Measurements from ENCODE around the gene BBC3. TPM values are rescaled to one million over a fixed set of nuclear protein-coding genes. Genes with fewer than 3 reads are reported as not detected.
A peak's percentile ranks its signal among the peaks of the same experiment; 100 is the strongest.
"Not testable (repeated sequence)": the region's sequence is repeated elsewhere in the genome, so short reads cannot be mapped to it uniquely, and the experiment has no call there.

The BBC3 gene
- total RNA-seq, 1 donor from 2014 or later: 37.0 TPM

- H3K4me3 Mint-ChIP-seq (ENCODE audit: unreplicated experiment): no peak overlapping the region
- no peak for DNase-seq
- no peaks in the 10 kb centered on the region for H3K36me3 Mint-ChIP-seq (ENCODE audit: unreplicated experiment)
- peaks cover 7% of the 10 kb centered on the region for H3K27me3 Mint-ChIP-seq (ENCODE audit: unreplicated experiment)
- H3K27ac Mint-ChIP-seq (ENCODE audit: unreplicated experiment): no peak overlapping the region
- peaks cover under 1% of the 10 kb centered on the region for H3K9me3 Mint-ChIP-seq (ENCODE audit: unreplicated experiment)
- no peak for TF ChIP-seq CTCF (IDR thresholded peaks at IDR 0.05; ENCODE audit: partially characterized antibody, unreplicated experiment)
- no peaks in the 10 kb centered on the region for H3K4me1 Mint-ChIP-seq (ENCODE audit: low read depth, unreplicated experiment)
Observed at GRCh38 chr19:47264629-47265028, 33.6 kb upstream of the BBC3 start.

DNA sequence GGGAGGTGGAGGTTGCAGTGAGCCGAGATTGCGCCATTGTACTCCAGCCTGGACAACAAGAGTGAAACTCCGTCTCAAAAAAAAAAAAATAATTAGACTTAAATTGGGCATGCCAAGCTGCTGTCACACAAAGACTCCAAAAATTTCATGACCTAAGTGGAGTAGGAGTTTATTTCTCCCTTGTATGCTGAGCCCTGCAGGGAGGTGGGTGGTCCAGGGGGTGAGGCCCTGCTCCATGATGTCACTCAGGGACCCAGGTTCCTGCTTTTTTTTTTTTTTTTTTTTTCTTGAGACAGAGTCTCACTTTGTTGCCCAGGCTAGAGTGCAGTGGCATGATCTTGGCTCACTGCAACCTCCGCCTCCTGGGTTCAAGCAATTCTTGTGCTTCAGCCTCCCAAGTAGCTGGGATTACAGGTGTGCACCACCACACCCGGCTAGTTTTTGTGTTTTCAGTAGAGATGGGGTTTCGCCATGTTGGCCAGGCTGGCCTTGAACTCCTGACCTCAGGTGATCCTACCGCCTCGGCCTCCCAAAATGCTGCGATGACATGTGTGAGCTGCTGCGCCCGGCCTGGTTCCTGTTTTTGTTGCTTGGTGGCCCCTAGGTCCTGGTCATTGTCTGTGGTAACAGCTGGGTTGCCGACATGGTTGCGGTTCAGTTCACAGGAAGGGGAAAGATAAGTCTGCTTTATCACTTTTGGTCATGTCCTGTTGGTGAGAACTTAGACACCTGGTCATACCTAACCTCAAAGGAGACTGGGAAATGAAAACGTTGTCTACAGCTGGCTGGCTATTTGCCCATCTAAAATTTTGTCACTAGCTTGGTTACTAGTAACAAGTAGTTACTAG lies 31.2 kb upstream of the BBC3 start:
- not testable (repeated sequence) for H3K27ac Mint-ChIP-seq (ENCODE audit: unreplicated experiment); H3K4me3 Mint-ChIP-seq (ENCODE audit: unreplicated experiment); DNase-seq; H3K4me1 Mint-ChIP-seq (ENCODE audit: low read depth, unreplicated experiment); H3K36me3 Mint-ChIP-seq (ENCODE audit: unreplicated experiment)
- Mint-ChIP-seq H3K27me3 (ENCODE audit: unreplicated experiment) (peaks cover 25% of the 10 kb centered on the region), H3K9me3 (ENCODE audit: unreplicated experiment) (peaks cover 13% of the 10 kb centered on the region)

DNA sequence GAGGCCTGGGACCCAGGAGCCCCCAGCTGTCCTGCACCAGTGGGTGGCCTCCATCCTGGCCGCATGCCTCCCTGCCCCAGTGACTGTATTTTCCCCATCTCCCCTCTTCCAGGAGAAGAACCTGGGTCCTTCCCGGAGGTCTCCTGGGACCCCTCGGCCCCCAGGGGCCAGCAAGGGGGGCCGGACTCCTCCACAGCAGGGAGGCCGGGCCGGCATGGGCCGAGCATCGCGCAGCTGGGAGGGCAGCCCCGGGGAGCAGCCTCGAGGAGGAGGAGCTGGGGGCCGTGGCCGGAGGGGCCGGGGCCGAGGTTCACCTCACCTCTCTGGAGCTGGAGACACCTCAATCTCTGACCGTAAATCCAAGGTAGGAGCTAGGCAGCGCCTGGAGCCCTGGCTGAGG lies 29.5 kb upstream of the BBC3 start:
- no peaks in the 10 kb centered on the region for H3K36me3 Mint-ChIP-seq (ENCODE audit: unreplicated experiment)
- H3K9me3 Mint-ChIP-seq (ENCODE audit: unreplicated experiment): peaks cover 14% of the 10 kb centered on the region

GRCh38 chr19:47258895-47259555 lies 28.0 kb upstream of the BBC3 start:
- H3K36me3 Mint-ChIP-seq (ENCODE audit: unreplicated experiment): no peaks in the 10 kb centered on the region
- H3K4me3 Mint-ChIP-seq (ENCODE audit: unreplicated experiment): peak overlapping the region; percentile 75
- H3K4me1 Mint-ChIP-seq (ENCODE audit: low read depth, unreplicated experiment): peaks cover 10% of the 10 kb centered on the region
- H3K27me3 Mint-ChIP-seq (ENCODE audit: unreplicated experiment): peaks cover 26% of the 10 kb centered on the region
- no peak for DNase-seq
- H3K27ac Mint-ChIP-seq (ENCODE audit: unreplicated experiment): peak overlapping the region; percentile 29
- TF ChIP-seq CTCF (IDR thresholded peaks at IDR 0.05; ENCODE audit: partially characterized antibody, unreplicated experiment): no peak
- H3K9me3 Mint-ChIP-seq (ENCODE audit: unreplicated experiment): peaks cover 14% of the 10 kb centered on the region

More for the DNA sequence above, 29.5 kb upstream of the BBC3 start:
- DNase-seq: no peak
- no peak for TF ChIP-seq CTCF (IDR thresholded peaks at IDR 0.05; ENCODE audit: partially characterized antibody, unreplicated experiment)
- Mint-ChIP-seq H3K4me1 (ENCODE audit: low read depth, unreplicated experiment) (peaks cover 10% of the 10 kb centered on the region), H3K27ac (ENCODE audit: unreplicated experiment) (no peak overlapping the region), H3K4me3 (ENCODE audit: unreplicated experiment) (no peak overlapping the region), H3K27me3 (ENCODE audit: unreplicated experiment) (peaks cover 25% of the 10 kb centered on the region)

DNA sequence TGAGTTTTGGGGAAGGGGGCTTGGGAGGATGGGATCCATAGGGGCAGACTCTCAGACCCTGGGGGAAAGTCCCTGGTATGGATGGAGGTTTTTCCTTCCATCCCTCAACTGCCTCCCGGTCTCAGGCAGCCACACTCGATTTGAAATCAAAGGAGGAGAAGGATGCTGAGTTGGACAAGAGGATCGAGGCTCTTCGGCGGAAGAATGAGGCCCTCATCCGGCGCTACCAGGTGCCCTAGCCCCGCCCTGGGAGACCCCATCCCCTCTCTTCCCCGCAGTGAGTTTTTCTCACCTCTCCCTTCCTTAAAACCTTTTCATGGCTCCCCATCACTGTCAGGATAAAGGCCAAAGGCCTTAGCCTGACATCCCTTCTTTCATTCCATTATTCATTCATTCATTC lies 27.4 kb upstream of the BBC3 start:
- Mint-ChIP-seq H3K27me3 (ENCODE audit: unreplicated experiment) (peaks cover 27% of the 10 kb centered on the region), H3K36me3 (ENCODE audit: unreplicated experiment) (no peaks in the 10 kb centered on the region), H3K4me3 (ENCODE audit: unreplicated experiment) (peak overlapping the region; percentile 75), H3K4me1 (ENCODE audit: low read depth, unreplicated experiment) (peaks cover 10% of the 10 kb centered on the region), H3K9me3 (ENCODE audit: unreplicated experiment) (peaks cover 14% of the 10 kb centered on the region), H3K27ac (ENCODE audit: unreplicated experiment) (no peak overlapping the region)
- no peak for DNase-seq
- TF ChIP-seq CTCF (IDR thresholded peaks at IDR 0.05; ENCODE audit: partially characterized antibody, unreplicated experiment): no peak

Measured in glutamatergic neuron (in vitro differentiated cells).